ENCODE data around the gene GRM2. TPM values are rescaled to one million over a fixed set of nuclear protein-coding genes. Genes with fewer than 3 reads are reported as not detected.

GRM2 gene
- total and polyA plus RNA-seq, 8 donors, result 0.06 to 0.58 (median 0.26) TPM; not detected in 4

DNA sequence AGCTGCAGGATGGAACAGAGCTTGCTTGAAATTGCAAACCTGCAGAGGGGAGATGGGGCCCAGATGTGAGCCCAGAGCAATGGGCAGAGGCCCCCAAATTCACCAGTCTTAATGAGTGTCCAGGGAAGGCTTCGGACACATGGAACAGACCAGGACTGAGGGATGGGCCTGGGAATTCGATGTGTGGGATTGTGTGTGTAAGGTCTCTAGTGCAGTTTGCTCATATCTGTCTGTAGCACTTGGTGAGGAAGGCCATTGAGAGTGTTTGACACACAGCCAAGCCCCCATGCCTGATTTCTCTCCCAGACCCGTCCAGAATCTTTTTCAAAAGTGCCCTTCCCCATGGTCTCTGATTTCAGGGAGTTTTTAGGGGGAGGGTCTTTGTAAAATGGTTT, 18.7 kb upstream of the GRM2 start:
- peaks cover 3 to 31% (median 16%) of the 10 kb centered on the region in 4 donors for H3K4me1 ChIP-seq
- peak overlapping the region in 1 of 5 donors; percentile 70 for H3K27ac ChIP-seq
- intact Hi-C loops (cut with DNase I; ENCODE audit: low total_unique reads), result no loop called here
- peaks cover 24 to 100% (median 100%) of the 10 kb centered on the region in 4 donors for H3K36me3 ChIP-seq
- no peak overlapping the region for H3K4me3 ChIP-seq
- DNase-seq, result no peak
- WGBS, 5 donors, result 81 to 93% (median 91%) methylated on average over 3 of the region's 3 CpGs
- no peak for TF ChIP-seq POLR2A (IDR thresholded peaks at IDR 0.05)
- TF ChIP-seq POLR2AphosphoS5 (IDR thresholded peaks at IDR 0.05), result no peak
- TF ChIP-seq EP300 (IDR thresholded peaks at IDR 0.05), result no peak
- no peak for TF ChIP-seq CTCF (IDR thresholded peaks at IDR 0.05)
- no peaks in the 10 kb centered on the region for H3K27me3 ChIP-seq
- no peaks in the 10 kb centered on the region for H3K9me3 ChIP-seq

DNA sequence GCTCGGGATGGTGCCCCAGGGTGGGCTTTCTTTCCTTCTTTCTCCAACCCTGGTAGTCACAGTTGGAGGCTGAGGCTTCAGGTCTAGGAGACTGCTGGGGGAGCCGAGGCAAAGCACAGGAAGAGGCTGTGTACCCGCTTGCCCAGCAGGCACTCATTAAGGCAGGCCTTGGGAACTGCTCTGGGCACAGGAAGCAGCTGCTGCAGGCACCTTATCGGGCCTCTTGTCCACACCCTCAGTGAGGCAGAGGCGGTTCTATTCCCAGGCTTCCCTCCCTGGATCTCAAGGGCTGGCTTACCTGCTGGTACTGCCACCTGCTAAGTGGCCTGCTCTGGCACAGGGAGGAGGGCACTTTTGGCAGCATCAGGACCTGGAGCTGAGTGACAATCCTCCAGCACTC, 15.8 kb upstream of the GRM2 start:
- peaks cover 0 to 18% (median 4%) of the 10 kb centered on the region in 4 donors for H3K4me1 ChIP-seq
- no peak for TF ChIP-seq POLR2A (IDR thresholded peaks at IDR 0.05)
- TF ChIP-seq POLR2AphosphoS5 (IDR thresholded peaks at IDR 0.05), result no peak
- TF ChIP-seq EP300 (IDR thresholded peaks at IDR 0.05), result no peak
- no peak for TF ChIP-seq CTCF (IDR thresholded peaks at IDR 0.05)
- H3K36me3 ChIP-seq, result peaks cover 15 to 100% (median 100%) of the 10 kb centered on the region in 4 donors
- H3K9me3 ChIP-seq, result no peaks in the 10 kb centered on the region
- 64 to 78% (median 67%) methylated on average over 2 to 5 of the region's 5 CpGs for WGBS, 5 donors
- no peak for DNase-seq
- H3K27me3 ChIP-seq, result no peaks in the 10 kb centered on the region
- no peak overlapping the region for H3K4me3 ChIP-seq
- H3K27ac ChIP-seq, result peak overlapping the region in 1 of 5 donors; percentile 20
- intact Hi-C loops (cut with DNase I; ENCODE audit: low total_unique reads), result no loop called here

- Histone ChIP-seq H3K4me3 (no peak overlapping the region), H3K27ac (no peak overlapping the region), H3K27me3 (no peaks in the 10 kb centered on the region), H3K9me3 (no peaks in the 10 kb centered on the region), H3K4me1 (peaks cover 0 to 8% (median 0%) of the 10 kb centered on the region in 4 donors), H3K36me3 (peaks cover 15 to 100% (median 100%) of the 10 kb centered on the region in 4 donors)
- TF ChIP-seq CTCF (IDR thresholded peaks at IDR 0.05) (no peak), POLR2A (IDR thresholded peaks at IDR 0.05) (no peak), POLR2AphosphoS5 (IDR thresholded peaks at IDR 0.05) (no peak), EP300 (IDR thresholded peaks at IDR 0.05) (no peak)
- WGBS, 5 donors, result 80 to 95% (median 91%) methylated on average over 3 of the region's 3 CpGs; no CpG with 5 or more reads in 1 of the 5 donors
- intact Hi-C loops (cut with DNase I; ENCODE audit: low total_unique reads), result no loop called here
- no peak for DNase-seq
Measured at GRCh38 chr3:51691949-51692348, 14.9 kb upstream of the GRM2 start.

DNA sequence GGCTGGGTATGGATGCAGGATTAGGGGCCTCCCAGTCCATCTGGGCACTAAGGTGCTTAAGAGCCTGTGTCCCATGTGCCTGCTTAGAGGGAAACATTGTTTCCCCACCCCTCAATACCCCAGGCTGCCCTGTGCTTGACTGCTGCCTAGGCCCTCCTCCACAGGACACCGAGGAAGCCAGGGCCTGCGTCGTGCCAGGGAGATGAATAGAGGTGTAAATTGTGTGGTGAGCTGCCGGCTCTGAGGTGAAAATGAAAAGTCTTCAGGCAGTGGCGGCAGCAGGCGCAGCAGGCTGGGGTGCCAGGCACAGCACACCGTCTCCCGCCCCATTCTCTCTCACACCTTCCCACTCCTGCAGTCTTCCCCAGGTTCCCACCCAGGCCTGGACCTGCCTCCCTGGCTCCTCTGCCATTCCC, 13.9 kb upstream of the GRM2 start:
- no peak for TF ChIP-seq EP300 (IDR thresholded peaks at IDR 0.05)
- TF ChIP-seq CTCF (IDR thresholded peaks at IDR 0.05), result no peak
- TF ChIP-seq POLR2A (IDR thresholded peaks at IDR 0.05), result no peak
- TF ChIP-seq POLR2AphosphoS5 (IDR thresholded peaks at IDR 0.05), result no peak
- H3K27ac ChIP-seq, result no peak overlapping the region
- intact Hi-C loops (cut with DNase I; ENCODE audit: low total_unique reads), result no loop called here
- no peaks in the 10 kb centered on the region for H3K27me3 ChIP-seq
- H3K36me3 ChIP-seq, result peaks cover 12 to 100% (median 100%) of the 10 kb centered on the region in 4 donors
- no peaks in the 10 kb centered on the region for H3K4me1 ChIP-seq
- no peak overlapping the region for H3K4me3 ChIP-seq
- 80 to 93% (median 87%) methylated on average over 8 of the region's 8 CpGs for WGBS, 5 donors
- H3K9me3 ChIP-seq, result no peaks in the 10 kb centered on the region
- DNase-seq, result no peak
